ENCODE measurements around the gene NRM. TPM values are rescaled to one million over a fixed set of nuclear protein-coding genes. Genes with fewer than 3 reads are reported as not detected.
"Not testable (repeated sequence)": the region's sequence is repeated elsewhere in the genome, so short reads cannot be mapped to it uniquely, and the experiment has no call there.

NRM gene
- 2.6 and 8.8 TPM in 2 replicates for total RNA-seq (2014; rRNA removed; shearing (Covaris generic))

DNA sequence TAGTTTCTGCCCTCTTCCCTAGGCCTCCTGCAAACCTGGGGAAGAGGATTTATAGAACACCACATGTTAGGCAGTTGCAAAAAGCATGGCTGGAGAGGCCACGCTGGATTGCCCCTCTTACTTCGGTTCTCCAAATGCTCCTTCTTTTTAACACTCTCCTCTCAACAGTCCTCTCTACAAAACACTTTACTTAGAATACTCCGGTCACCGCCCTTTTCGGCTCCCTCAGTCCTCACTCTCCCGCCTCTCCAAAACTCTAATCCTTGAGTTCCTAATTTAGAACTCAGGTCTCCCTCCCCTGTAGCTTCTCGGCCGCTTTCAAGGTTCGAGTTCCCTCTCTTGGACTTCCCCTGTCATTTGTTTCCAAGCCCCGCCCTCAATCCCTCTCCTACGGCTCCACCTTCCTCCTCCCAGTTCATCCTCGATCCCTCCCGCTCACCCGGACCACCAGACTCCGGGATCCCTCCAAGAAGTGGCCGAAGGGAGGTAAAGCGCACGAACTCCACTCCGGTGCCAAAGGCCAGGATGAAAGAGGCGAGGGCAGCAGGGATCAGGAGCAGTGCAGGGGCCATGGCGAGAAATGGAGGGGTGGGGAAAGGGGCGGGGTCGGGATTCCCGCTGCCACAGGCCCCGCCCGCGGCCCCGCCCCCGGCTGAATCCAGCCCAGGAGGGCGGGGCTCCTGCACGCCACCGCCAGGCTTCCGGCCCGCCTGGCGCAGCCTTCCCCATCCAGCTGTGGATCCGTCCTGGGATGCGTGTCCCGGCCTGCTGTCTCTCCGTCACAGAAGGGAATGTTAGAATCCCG is at the start of gene NRM:
Gene NRM (minus strand): TSS at position 582 of the 805 bp plus-strand sequence. CDS start 10 bp downstream, at position 572.
- DNase-seq (ENCODE audit: low spot score) = peak; percentile 84
- in situ Hi-C loops (cut with HindIII; ENCODE audit: low sequenced_read_pairs) = no loop called here

DNA sequence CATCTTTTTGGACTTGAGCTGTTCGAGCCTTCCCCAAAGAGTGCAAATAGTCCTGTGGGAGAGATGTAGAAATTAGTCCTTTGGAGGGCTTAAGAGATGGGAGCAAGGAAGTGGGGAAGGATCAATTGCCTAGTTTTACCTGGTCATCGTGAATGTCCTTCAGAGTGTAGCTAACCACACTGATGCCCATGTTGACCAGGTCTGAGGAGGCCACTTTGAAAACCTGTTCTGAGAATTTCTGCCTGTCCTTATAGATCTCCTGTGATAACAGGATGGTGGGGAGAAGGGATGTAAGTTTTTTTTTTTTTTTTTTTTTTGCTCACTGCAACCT is 49.7 kb upstream of the NRM start:
- DNase-seq (ENCODE audit: low spot score) = no peak
- in situ Hi-C loops (cut with HindIII; ENCODE audit: low sequenced_read_pairs) = no loop called here

GRCh38 chr6:30738532-30738931 is 47.7 kb upstream of the NRM start:
- in situ Hi-C loops (cut with HindIII; ENCODE audit: low sequenced_read_pairs) = no loop called here
- DNase-seq (ENCODE audit: low spot score) = no peak

DNA sequence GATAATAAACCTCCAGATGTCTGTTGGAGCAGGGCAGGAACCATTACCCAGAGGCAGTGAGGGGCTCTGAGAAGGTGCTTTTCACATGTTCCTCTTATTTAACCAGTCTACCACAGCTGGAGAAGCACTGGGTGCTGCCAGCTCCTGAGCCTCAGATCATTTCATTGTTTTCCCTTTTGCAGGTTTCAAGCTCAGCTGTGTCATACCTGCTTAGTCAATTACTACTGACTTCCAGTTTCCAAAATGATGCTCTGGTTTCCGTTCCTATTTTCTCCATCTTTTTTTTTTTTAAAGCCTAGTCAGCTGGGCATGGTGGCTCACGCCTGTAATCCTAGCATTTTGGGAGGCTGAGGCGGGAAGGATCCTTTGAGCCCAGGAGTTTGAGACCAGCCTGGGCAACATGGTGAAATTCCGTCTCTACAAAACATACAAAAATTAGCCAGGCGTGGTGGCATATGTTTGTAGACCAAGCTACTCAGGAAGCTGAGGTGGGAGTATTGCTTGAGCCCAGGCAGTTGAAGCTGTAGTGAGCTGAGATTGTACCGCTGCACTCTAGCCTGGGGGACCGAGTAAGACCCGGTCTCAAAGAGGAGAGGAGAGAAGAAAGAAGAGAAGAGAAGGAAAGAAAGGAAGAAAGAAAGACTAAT is 45.0 kb upstream of the NRM start:
- no peak for DNase-seq (ENCODE audit: low spot score)
- in situ Hi-C loops (cut with HindIII; ENCODE audit: low sequenced_read_pairs) = no loop called here

- in situ Hi-C loops (cut with HindIII; ENCODE audit: low sequenced_read_pairs) = no loop called here
- no peak for DNase-seq (ENCODE audit: low spot score)
Observed at GRCh38 chr6:30732237-30732943, 41.6 kb upstream of the NRM start.

- peak; percentile 77 for DNase-seq (ENCODE audit: low spot score)
- in situ Hi-C loops (cut with HindIII; ENCODE audit: low sequenced_read_pairs) = no loop called here
Observed at GRCh38 chr6:30730601-30731435, 40.0 kb upstream of the NRM start.

- peak; percentile 30 for DNase-seq (ENCODE audit: low spot score)
- in situ Hi-C loops (cut with HindIII; ENCODE audit: low sequenced_read_pairs) = no loop called here
Observed at GRCh38 chr6:30727920-30728553, 37.3 kb upstream of the NRM start.

GRCh38 chr6:30726506-30727413 is 36.0 kb upstream of the NRM start:
- no peak for DNase-seq (ENCODE audit: low spot score)
- in situ Hi-C loops (cut with HindIII; ENCODE audit: low sequenced_read_pairs) = no loop called here

DNA sequence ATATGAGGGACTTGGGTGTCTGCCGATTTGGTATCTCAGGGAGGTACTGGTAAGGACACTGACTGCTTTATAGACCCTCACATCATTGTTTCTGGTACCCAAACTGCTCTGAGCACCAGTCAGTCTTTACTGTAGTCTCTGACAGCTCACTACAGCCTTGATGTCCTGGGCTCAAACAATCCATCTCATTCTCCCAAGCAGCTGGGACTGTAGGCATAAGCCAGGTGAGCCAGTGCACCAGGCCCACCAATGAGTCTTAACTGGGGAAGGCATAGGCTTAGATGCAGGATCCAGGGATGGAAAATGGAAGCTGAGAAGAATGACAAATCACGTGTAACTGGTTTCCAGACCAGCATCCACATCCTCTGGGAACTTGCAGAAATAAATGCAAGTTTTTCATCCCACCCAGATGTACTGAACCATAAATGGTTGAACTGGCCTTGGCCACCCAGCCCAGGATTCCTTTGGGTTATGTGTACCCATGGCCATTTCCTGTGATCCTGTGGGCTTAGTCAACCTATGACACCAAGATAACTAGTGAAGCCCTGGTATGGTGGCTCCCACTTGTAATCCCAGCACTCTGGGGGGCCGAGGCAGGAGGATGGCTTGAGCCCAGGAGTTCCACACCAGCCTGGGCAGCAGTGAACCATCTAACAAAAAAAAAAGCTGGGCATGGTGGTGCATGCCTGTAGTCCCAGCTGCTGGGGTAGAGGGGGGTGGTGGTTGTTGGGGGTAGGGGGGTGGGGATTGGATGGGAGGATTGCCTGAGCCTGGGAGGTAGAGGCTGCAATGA is 35.1 kb upstream of the NRM start:
- in situ Hi-C loops (cut with HindIII; ENCODE audit: low sequenced_read_pairs) = no loop called here

GRCh38 chr6:30724906-30725667 is 34.3 kb upstream of the NRM start:
- in situ Hi-C loops (cut with HindIII; ENCODE audit: low sequenced_read_pairs) = no loop called here
- DNase-seq (ENCODE audit: low spot score) = no peak

More for the DNA sequence above, 35.1 kb upstream of the NRM start:
- peak; percentile 62 for DNase-seq (ENCODE audit: low spot score)

- in situ Hi-C loops (cut with HindIII; ENCODE audit: low sequenced_read_pairs) = not testable (repeated sequence)
Observed at GRCh38 chr6:30723843-30724741, 33.3 kb upstream of the NRM start.

DNA sequence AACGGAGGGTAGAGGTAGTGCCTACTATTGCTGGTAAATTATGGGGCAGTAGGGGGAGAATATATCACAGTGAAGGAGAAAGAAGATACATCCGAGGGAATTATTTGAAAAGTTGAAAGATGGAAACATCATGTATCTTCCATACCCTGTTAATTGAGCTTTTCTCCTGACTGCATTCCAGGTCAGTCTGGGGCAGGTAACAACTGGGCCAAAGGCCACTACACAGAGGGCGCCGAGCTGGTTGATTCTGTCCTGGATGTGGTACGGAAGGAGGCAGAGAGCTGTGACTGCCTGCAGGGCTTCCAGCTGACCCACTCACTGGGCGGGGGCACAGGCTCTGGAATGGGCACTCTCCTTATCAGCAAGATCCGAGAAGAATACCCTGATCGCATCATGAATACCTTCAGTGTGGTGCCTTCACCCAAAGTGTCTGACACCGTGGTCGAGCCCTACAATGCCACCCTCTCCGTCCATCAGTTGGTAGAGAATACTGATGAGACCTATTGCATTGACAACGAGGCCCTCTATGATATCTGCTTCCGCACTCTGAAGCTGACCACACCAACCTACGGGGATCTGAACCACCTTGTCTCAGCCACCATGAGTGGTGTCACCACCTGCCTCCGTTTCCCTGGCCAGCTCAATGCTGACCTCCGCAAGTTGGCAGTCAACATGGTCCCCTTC is 32.5 kb upstream of the NRM start:
- DNase-seq (ENCODE audit: low spot score); in situ Hi-C loops (cut with HindIII; ENCODE audit: low sequenced_read_pairs): not testable (repeated sequence)

More at GRCh38 chr6:30723843-30724741, 33.3 kb upstream of the NRM start:
- not testable (repeated sequence) for DNase-seq (ENCODE audit: low spot score)

- peak; percentile 81 for DNase-seq (ENCODE audit: low spot score)
- in situ Hi-C loops (cut with HindIII; ENCODE audit: low sequenced_read_pairs) = no loop called here
Observed at GRCh38 chr6:30722280-30723112, 31.7 kb upstream of the NRM start.

GRCh38 chr6:30722025-30722279 is 31.2 kb upstream of the NRM start:
- in situ Hi-C loops (cut with HindIII; ENCODE audit: low sequenced_read_pairs) = not testable (repeated sequence)

More at GRCh38 chr6:30722025-30722279, 31.2 kb upstream of the NRM start:
- not testable (repeated sequence) for DNase-seq (ENCODE audit: low spot score)
